ENCODE results near the gene POLR3B. TPM values are rescaled to one million over a fixed set of nuclear protein-coding genes. Genes with fewer than 3 reads are reported as not detected.

Gene POLR3B
- total RNA-seq, 1 experiment from 2014 or later: 10.7 TPM

DNA sequence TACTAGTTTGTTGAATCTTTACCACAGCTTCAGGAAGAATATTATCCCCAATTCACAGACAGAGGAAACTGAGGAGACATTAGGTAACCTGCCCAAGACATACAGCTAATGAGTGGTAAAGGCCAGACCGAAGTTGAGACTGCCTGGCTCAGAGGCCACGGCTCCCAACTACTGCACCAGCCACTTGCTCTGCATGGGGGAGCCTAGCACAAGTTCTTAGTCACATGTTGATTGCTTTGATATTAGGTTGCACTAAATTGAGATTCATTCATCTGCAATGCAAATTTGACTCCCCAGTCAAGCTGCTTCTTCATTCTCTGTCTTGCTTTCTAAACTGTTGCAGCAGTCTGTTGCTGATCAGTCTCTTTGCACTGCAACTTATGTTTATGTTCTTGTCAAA lies 25.9 kb upstream of the POLR3B start:
- ATAC-seq (no peak), DNase-seq (ENCODE audit: low read depth, low spot score) (no peak)
- no TSS peak for BruUV-seq (replicated peaks)
- no peak overlapping the region for H3K27ac ChIP-seq (ENCODE audit: low read depth, low read length)
- no peak overlapping the region for H2AFZ ChIP-seq (ENCODE audit: low read depth, low read length, poor library complexity, severe bottlenecking)
- TF ChIP-seq SRF (IDR thresholded peaks at IDR 0.05; ENCODE audit: low read depth): no peak
- no peaks in the 10 kb centered on the region for H3K9me2 ChIP-seq (ENCODE audit: insufficient read depth)
- ChIA-PET POLR2A (no interaction called here), CTCF (interaction anchor here (1.1 kb wide), 1 partner anchor 14 kb away, joined by 4 read pairs; no protein-coding TSS in a partner anchor), RAD21 (ENCODE audit: low non-redundant PET in 1 of 2, low total read pairs in 2 of 2, uncharacterized antibody in 2 of 2, unreplicated experiment in 2 of 2) (no interaction called here)
- H3K27me3 ChIP-seq (ENCODE audit: insufficient read depth, low read length): no peaks in the 10 kb centered on the region
- no peak overlapping the region for H3K9ac ChIP-seq (ENCODE audit: low read length)
- no peak overlapping the region for H3K4me3 ChIP-seq (replicated peaks in 1 of 2; ENCODE audit: low read depth in 1 of 2, low read length in 2 of 2)
- H3K79me2 ChIP-seq (ENCODE audit: insufficient read depth, low read length): no peaks in the 10 kb centered on the region
- H3K4me2 ChIP-seq (ENCODE audit: low read length): no peak overlapping the region
- H4K20me1 ChIP-seq (ENCODE audit: insufficient read depth): no peaks in the 10 kb centered on the region
- no peaks in the 10 kb centered on the region for H3K9me3 ChIP-seq (ENCODE audit: control insufficient read depth in 1 of 2, insufficient read depth in 1 of 2, low read depth in 1 of 2, low read length in 2 of 2)
- no peaks in the 10 kb centered on the region for H3K36me3 ChIP-seq (ENCODE audit: control insufficient read depth in 1 of 2, insufficient read depth in 2 of 2, low read length in 2 of 2)
- H3K4me1 ChIP-seq (ENCODE audit: control insufficient read depth in 1 of 2, insufficient read depth in 2 of 2, low read length in 2 of 2): 0 out of 4 replicates have a peak, but pooled peaks cover 0 to under 1% of the 10 kb centered on the region in 2 experiments
- intact Hi-C loops (cut with micrococcal nuclease): no loop called here

DNA sequence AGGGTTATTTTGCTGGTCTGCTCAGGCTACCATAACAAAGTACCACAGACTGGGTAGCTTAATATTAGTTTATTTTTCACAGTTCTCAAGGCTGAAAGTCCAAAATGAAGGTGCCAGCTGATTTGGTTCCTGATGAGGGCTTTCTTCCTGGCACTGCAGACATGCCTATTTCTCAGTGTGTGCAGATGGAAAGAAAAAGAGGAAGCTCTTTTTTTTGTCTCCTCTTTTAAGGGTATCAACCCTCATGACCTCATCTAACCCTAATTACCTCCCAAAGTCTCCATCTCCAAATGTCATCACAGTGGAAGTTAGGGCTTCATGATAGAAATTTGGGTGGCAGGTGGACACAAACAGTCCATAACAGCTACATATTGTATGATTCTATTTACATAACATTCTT lies 25.0 kb upstream of the POLR3B start:
- Histone ChIP-seq H4K20me1 (ENCODE audit: insufficient read depth) (no peaks in the 10 kb centered on the region), H3K79me2 (ENCODE audit: insufficient read depth, low read length) (no peaks in the 10 kb centered on the region), H3K27ac (ENCODE audit: low read depth, low read length) (no peak overlapping the region), H2AFZ (ENCODE audit: low read depth, low read length, poor library complexity, severe bottlenecking) (no peak overlapping the region), H3K4me2 (ENCODE audit: low read length) (no peak overlapping the region), H3K4me3 (replicated peaks in 1 of 2; ENCODE audit: low read depth in 1 of 2, low read length in 2 of 2) (no peak overlapping the region), H3K9ac (ENCODE audit: low read length) (no peak overlapping the region), H3K36me3 (ENCODE audit: control insufficient read depth in 1 of 2, insufficient read depth in 2 of 2, low read length in 2 of 2) (no peaks in the 10 kb centered on the region), H3K9me3 (ENCODE audit: control insufficient read depth in 1 of 2, insufficient read depth in 1 of 2, low read depth in 1 of 2, low read length in 2 of 2) (no peaks in the 10 kb centered on the region), H3K9me2 (ENCODE audit: insufficient read depth) (no peaks in the 10 kb centered on the region), H3K27me3 (ENCODE audit: insufficient read depth, low read length) (no peaks in the 10 kb centered on the region), H3K4me1 (ENCODE audit: control insufficient read depth in 1 of 2, insufficient read depth in 2 of 2, low read length in 2 of 2) (0 out of 4 replicates have a peak, but pooled peaks cover 0 to 3% of the 10 kb centered on the region in 2 experiments)
- no peak for DNase-seq (ENCODE audit: low read depth, low spot score)
- no peak for ATAC-seq
- intact Hi-C loops (cut with micrococcal nuclease): no loop called here
- BruUV-seq (replicated peaks): no TSS peak
- ChIA-PET CTCF (interaction anchor here (1.1 to 1.3 kb wide), 2 partner anchors 13 to 25 kb away, joined by 3 to 4 read pairs; partner anchors contain the start of gene POLR3B), POLR2A (no interaction called here), RAD21 (ENCODE audit: low non-redundant PET in 1 of 2, low total read pairs in 2 of 2, uncharacterized antibody in 2 of 2, unreplicated experiment in 2 of 2) (no interaction called here)
- no peak for TF ChIP-seq YY1 (IDR thresholded peaks at IDR 0.05; ENCODE audit: extremely low read depth, insufficient replicate concordance, low read depth, low read length)
- no peak for TF ChIP-seq FOSL1 (IDR thresholded peaks at IDR 0.05; ENCODE audit: low read depth)
- TF ChIP-seq, protein P1, sequence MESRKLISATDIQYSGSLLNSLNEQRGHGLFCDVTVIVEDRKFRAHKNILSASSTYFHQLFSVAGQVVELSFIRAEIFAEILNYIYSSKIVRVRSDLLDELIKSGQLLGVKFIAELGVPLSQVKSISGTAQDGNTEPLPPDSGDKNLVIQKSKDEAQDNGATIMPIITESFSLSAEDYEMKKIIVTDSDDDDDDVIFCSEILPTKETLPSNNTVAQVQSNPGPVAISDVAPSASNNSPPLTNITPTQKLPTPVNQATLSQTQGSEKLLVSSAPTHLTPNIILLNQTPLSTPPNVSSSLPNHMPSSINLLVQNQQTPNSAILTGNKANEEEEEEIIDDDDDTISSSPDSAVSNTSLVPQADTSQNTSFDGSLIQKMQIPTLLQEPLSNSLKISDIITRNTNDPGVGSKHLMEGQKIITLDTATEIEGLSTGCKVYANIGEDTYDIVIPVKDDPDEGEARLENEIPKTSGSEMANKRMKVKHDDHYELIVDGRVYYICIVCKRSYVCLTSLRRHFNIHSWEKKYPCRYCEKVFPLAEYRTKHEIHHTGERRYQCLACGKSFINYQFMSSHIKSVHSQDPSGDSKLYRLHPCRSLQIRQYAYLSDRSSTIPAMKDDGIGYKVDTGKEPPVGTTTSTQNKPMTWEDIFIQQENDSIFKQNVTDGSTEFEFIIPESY (IDR thresholded peaks at IDR 0.05; ENCODE audit: extremely low read depth, insufficient replicate concordance, low read length): no peak
- no peak for TF ChIP-seq TCF7L2 (IDR thresholded peaks at IDR 0.05; ENCODE audit: borderline replicate concordance, extremely low read depth, insufficient read depth, insufficient read length)
- TF ChIP-seq, protein P2, sequence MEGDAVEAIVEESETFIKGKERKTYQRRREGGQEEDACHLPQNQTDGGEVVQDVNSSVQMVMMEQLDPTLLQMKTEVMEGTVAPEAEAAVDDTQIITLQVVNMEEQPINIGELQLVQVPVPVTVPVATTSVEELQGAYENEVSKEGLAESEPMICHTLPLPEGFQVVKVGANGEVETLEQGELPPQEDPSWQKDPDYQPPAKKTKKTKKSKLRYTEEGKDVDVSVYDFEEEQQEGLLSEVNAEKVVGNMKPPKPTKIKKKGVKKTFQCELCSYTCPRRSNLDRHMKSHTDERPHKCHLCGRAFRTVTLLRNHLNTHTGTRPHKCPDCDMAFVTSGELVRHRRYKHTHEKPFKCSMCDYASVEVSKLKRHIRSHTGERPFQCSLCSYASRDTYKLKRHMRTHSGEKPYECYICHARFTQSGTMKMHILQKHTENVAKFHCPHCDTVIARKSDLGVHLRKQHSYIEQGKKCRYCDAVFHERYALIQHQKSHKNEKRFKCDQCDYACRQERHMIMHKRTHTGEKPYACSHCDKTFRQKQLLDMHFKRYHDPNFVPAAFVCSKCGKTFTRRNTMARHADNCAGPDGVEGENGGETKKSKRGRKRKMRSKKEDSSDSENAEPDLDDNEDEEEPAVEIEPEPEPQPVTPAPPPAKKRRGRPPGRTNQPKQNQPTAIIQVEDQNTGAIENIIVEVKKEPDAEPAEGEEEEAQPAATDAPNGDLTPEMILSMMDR (IDR thresholded peaks at IDR 0.05 in 2 of 3, conservative IDR thresholded peaks at IDR 0.05 in 1 of 3; ENCODE audit: borderline replicate concordance in 1 of 3, insufficient read depth in 1 of 3, low read depth in 2 of 3, low read length in 2 of 3): no peak
- no peak for TF ChIP-seq CBX3 (IDR thresholded peaks at IDR 0.05; ENCODE audit: low read depth)
- no peak for TF ChIP-seq SRF (IDR thresholded peaks at IDR 0.05; ENCODE audit: low read depth)
- no peak for TF ChIP-seq SP1 (IDR thresholded peaks at IDR 0.05; ENCODE audit: low read depth)
- no peak for TF ChIP-seq SIN3A (IDR thresholded peaks at IDR 0.05; ENCODE audit: low read depth)
- no peak for TF ChIP-seq CEBPB (IDR thresholded peaks at IDR 0.05; ENCODE audit: low read depth)
- TF ChIP-seq POLR2AphosphoS5 (IDR thresholded peaks at IDR 0.05; ENCODE audit: low read depth, low read length): no peak
- no peak for TF ChIP-seq POLR2A (IDR thresholded peaks at IDR 0.05; ENCODE audit: borderline replicate concordance, extremely low read depth, insufficient read depth, insufficient read length)
- TF ChIP-seq, protein P3, sequence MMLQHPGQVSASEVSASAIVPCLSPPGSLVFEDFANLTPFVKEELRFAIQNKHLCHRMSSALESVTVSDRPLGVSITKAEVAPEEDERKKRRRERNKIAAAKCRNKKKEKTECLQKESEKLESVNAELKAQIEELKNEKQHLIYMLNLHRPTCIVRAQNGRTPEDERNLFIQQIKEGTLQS (IDR thresholded peaks at IDR 0.05): no peak
- no peak for TF ChIP-seq JUND (IDR thresholded peaks at IDR 0.05)
- TF ChIP-seq ZFX (IDR thresholded peaks at IDR 0.05): no peak
- TF ChIP-seq RAD21 (IDR thresholded peaks at IDR 0.05; ENCODE audit: low read depth): no peak
- TF ChIP-seq ELF1 (IDR thresholded peaks at IDR 0.05; ENCODE audit: borderline replicate concordance, low read depth): no peak

Data from HCT116 (cell line).